Skin epidermis (tissue), 12 donors: Measurements from ENCODE around the gene OR1L1.

ENCODE experiments used
- H3K27ac ChIP-seq, 21 experiments: fragments of 200-600 bp; sonication (generic) in 11 of 21; one replicate each; pipeline ENCODE4 v1.5.0; 2020; ENCODE audit warnings: mild to moderate bottlenecking in 3 of 21, inconsistent platforms in 2 of 21, moderate library complexity in 2 of 21
- H3K4me3 ChIP-seq, 7 experiments: fragments of 200-600 bp; sonication (generic) in 2 of 7; one replicate each; pipeline ENCODE4 v1.5.0; 2020; ENCODE audit warnings: inconsistent platforms in 2 of 7, mild to moderate bottlenecking in 2 of 7, moderate library complexity in 1 of 7

Gene OR1L1, protein sequence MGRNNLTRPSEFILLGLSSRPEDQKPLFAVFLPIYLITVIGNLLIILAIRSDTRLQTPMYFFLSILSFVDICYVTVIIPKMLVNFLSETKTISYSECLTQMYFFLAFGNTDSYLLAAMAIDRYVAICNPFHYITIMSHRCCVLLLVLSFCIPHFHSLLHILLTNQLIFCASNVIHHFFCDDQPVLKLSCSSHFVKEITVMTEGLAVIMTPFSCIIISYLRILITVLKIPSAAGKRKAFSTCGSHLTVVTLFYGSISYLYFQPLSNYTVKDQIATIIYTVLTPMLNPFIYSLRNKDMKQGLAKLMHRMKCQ

DNA sequence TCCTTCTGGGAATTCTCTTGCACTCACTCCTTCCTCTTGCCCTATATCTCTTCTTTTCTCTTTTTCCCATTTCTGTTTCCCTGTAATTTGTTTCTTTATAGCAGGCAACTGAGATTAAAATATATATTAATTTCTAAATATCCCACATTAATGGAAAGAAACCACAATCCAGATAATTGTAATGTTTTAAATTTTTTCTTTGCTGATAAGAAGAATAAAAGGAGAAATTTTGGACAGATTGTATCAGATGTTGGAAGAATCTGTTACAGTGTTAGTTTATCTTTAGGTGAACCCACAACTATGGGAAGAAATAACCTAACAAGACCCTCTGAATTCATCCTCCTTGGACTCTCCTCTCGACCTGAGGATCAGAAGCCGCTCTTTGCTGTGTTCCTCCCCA lies at the start of gene OR1L1:
Gene OR1L1 (plus strand): TSS at position 301 of the 400 bp plus-strand sequence. CDS start 0 bp downstream, at position 301.
- H3K4me3 ChIP-seq, result no peak within 1 kb of the TSS

DNA sequence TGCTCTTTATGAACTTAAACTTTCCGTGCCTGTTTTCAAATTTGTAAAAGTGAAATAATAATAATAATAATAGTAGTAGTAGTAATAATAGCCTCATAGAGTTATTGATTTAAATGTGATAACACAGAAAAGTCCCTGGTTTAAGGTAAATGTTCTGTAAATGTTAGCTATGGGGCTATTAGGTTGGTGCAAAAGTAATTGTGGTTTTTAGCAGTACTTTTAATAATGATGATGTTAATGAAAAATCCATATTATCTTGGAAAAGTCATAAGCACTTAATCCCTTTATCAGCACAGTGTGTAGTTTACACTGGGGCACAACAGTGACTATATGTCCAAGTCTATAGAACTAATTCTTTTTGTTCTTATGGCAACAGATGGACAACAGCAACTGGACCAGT lies 47.2 kb upstream of the OR1L1 start, which contains the start of gene OR1Q1:
Gene OR1Q1 (plus strand): TSS at position 377 of the 400 bp plus-strand sequence. CDS start 0 bp downstream, at position 377.
- no peak within 1 kb of the TSS for H3K4me3 ChIP-seq
- no peak within 1 kb of the TSS for H3K27ac ChIP-seq

More for the DNA sequence above, at the start of gene OR1L1:
- H3K27ac ChIP-seq, result no peak within 1 kb of the TSS

DNA sequence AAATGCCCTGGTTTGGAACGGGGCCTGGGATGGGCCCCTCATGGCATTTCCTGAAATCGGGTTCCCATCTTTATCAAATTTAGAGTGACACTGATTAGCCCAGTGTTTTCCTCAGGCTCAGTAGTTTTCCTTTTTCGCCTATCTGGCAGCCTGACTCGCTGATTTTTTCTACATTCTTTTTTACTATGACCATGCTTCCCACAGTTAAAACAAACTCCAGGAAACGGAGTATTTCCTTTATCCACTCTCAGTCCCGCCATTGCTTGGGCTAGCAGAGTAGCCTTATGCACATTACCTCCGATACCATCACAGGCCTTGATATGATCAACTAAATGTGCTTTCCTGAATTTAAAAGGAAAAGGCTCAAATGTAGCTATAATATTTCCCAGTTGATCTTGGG lies 41.5 kb upstream of the OR1L1 start:
- H3K4me3 ChIP-seq, result no peak overlapping the region
- no peak overlapping the region for H3K27ac ChIP-seq

DNA sequence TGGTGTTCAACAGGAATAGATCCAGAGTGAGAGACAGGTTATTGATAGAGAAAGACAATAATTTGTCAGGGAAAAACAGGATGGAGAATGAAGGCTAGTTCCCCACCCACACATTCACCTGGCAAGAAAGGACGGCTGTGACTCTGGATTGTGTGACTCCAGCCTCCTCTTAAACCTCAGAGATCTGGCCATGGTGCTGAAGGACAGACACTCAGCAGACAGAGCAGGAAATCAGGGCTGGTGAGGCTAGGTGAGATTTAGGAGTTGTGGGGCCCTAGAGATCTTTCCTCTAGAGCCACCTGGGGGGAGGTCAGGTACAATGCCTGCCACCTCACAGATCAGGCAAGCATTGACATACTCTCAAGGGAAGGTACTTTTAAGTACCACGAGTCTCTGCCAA lies 19.3 kb upstream of the OR1L1 start:
- H3K4me3 ChIP-seq, result no peak overlapping the region
- no peak overlapping the region for H3K27ac ChIP-seq

DNA sequence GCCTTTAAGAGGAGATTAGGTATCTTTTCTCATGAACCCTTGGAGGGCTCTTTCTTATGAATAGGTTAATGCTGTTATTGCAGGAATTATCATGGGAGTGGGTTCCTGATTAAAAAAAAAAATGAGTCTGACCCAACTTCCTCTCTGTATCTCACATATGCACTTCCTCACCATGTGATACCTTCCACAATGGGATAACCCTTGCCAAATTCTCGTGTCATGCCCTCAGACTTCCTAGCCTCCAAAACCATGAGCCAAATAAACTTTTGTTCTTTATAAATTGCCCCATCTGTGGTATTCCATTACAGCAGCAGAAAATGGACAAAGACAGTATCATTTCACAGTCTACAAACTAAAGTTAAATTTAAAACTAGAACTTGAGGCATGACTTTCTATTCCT lies 5.1 kb upstream of the OR1L1 start:
- H3K4me3 ChIP-seq, result no peak overlapping the region
- H3K27ac ChIP-seq, result no peak overlapping the region

DNA sequence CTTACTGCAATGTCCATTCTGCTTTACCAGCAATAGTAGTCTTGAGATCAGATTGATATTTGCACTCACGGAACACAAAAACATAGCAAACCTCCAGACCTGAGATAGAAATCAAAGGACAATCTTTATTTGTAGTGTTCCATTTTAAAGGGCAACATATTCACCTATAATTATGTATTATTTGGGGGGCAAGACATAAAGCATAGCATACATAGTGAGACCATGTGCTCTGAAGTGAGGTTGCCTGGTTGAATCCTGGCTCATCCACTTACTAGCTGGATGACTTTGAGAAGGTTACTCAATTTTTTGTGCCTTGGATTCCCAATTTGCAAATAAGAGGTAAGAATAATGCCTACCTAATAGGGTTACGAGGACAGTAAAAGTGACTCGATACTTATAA lies 4.0 kb upstream of the OR1L1 start, which contains the start of gene OR1B1:
Gene OR1B1 (minus strand): TSS at position 101 of the 400 bp plus-strand sequence.
- Histone ChIP-seq H3K4me3 (no peak within 1 kb of the TSS), H3K27ac (no peak within 1 kb of the TSS)

DNA sequence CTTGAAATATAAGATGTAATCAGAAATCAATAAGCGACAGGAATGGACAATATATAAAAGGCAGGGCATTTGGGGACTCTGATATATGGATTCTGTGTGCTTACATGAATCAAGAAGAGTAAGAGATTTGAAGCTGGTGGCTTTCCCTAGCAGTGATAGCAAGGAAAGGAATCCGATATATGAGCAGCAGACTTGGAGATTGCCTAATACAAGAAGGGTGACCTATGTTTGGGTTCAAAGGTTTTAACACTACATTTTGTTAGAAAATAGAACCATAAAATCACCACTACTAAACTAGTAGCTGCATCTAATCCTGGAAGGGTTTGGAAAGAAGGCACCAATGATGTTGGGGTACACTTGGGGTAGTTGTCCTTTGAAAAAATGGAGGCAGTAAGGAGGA lies 11.0 kb downstream of the OR1L1 start:
- no peak overlapping the region for H3K27ac ChIP-seq
- no peak overlapping the region for H3K4me3 ChIP-seq

GRCh38 chr9:122684851-122685250 lies 23.3 kb downstream of the OR1L1 start:
- Histone ChIP-seq H3K27ac (no peak overlapping the region), H3K4me3 (no peak overlapping the region)

DNA sequence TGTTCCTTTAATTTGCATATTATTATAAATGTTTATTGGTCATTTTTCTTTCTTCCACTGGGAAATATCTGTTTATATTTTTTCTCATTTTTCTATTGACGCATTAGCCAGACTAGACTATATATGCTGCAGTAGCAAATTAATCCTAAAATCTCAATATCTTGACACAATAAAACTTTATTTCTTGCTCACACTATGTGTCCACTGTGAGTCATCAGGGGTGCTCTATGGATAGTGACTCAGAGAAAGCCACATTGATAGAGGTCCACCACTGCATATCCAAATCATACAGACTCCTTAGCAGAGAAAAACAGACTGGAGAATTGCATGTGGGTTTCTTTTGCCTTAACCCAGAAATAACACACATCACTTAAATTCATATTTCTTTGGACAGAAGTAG lies 34.2 kb downstream of the OR1L1 start:
- H3K27ac ChIP-seq, result no peak overlapping the region
- H3K4me3 ChIP-seq, result no peak overlapping the region
